Activated T-cell treated with anti-CD3 and anti-CD28 coated beads for 24 hours (primary cell): ENCODE measurements around the gene SNRPD3.

Experiments
- DNase-seq: peaks from one replicate; pipeline ENCODE4 v3.0.0-alpha.2; 2020; ENCODE audit warnings: low read depth

Gene SNRPD3

GRCh38 chr22:24571266-24571665, 15.5 kb downstream of the SNRPD3 start:
- no peak for DNase-seq

GRCh38 chr22:24576778-24577177, 21.0 kb downstream of the SNRPD3 start:
- DNase-seq, result no peak

- DNase-seq, result no peak
Measured at GRCh38 chr22:24578355-24579257, 22.8 kb downstream of the SNRPD3 start.

- DNase-seq, result no peak
Measured at GRCh38 chr22:24579258-24579601, 23.4 kb downstream of the SNRPD3 start.

GRCh38 chr22:24580276-24580675, 24.5 kb downstream of the SNRPD3 start:
- DNase-seq, result no peak

GRCh38 chr22:24582056-24582814, 26.4 kb downstream of the SNRPD3 start:
- DNase-seq, result no peak

- DNase-seq, result no peak
Measured at GRCh38 chr22:24583221-24584165, 27.7 kb downstream of the SNRPD3 start.

GRCh38 chr22:24584166-24584790, 28.5 kb downstream of the SNRPD3 start:
- DNase-seq, result no peak

GRCh38 chr22:24584871-24585411, 29.1 kb downstream of the SNRPD3 start:
- DNase-seq, result no peak

- no peak for DNase-seq
Measured at GRCh38 chr22:24585461-24585860, 29.7 kb downstream of the SNRPD3 start.

- no peak for DNase-seq
Measured at GRCh38 chr22:24585927-24586546, 30.2 kb downstream of the SNRPD3 start.

GRCh38 chr22:24587251-24587650, 31.5 kb downstream of the SNRPD3 start:
- DNase-seq, result no peak

- DNase-seq, result no peak
Measured at GRCh38 chr22:24587948-24588347, 32.1 kb downstream of the SNRPD3 start.

- no peak for DNase-seq
Measured at GRCh38 chr22:24588381-24588756, 32.6 kb downstream of the SNRPD3 start.

- DNase-seq, result no peak
Measured at GRCh38 chr22:24588757-24589481, 33.1 kb downstream of the SNRPD3 start.

- no peak for DNase-seq
Measured at GRCh38 chr22:24589518-24590030, 33.8 kb downstream of the SNRPD3 start.

- DNase-seq, result no peak
Measured at GRCh38 chr22:24590596-24591173, 34.9 kb downstream of the SNRPD3 start.

GRCh38 chr22:24591286-24591830, 35.6 kb downstream of the SNRPD3 start:
- no peak for DNase-seq
